GM23248 (cell line): ENCODE measurements around the gene HM13.

ENCODE experiments used
- EZH2 ChIP-seq: fragments of 200-600 bp; sonication (generic); IDR thresholded peaks from 2 replicates; pipeline ENCODE4 v1.6.1; 2018; ENCODE audit warnings: antibody characterized with exemption, mild to moderate bottlenecking; ENCODE audit not compliant: insufficient read depth, poor library complexity, severe bottlenecking
- EZH2phosphoT487 ChIP-seq: fragments of 200-600 bp; sonication (generic); IDR thresholded peaks from 2 replicates; pipeline ENCODE4 v1.6.1; 2018; ENCODE audit warnings: antibody characterized with exemption, moderate library complexity, mild to moderate bottlenecking, low read depth; ENCODE audit not compliant: insufficient read depth

DNA sequence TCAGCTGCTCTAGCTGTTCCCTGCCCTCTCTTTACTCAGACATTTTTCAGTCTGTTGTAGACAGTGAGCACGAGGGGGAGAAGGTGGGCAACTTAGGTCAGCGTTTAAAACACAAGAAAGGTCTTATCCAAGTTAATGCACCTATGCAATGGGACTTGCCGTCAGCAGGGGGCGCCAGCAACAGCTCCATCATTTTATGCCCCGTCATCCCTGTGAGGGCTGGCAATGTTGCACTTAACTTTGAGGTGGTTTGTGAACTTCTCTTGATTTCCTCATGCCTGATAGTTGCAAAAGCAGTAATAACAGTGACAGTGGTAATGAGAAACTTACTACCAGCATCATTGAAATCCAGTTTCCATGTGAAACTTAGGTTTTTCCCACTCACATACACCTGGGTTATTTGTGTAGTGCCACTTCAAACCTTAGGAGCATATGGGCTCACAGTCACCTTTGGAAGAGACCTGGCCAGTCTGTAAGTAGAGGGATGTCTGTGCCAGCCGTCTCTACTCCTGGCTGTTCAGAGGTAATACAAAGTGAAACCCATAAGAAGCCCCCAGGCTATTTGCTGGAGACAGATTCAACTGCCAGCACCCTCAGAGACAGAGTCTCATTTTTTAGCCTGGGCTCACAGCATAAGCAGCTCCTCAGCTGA lies 46.0 kb downstream of the HM13 start:
- TF ChIP-seq EZH2 (no peak), EZH2phosphoT487 (no peak)
